H9 (cell line): ENCODE results near the gene VEGFA. TPM values are rescaled to one million over a fixed set of nuclear protein-coding genes. Genes with fewer than 3 reads are reported as not detected.

Source experiments
- DNase-seq: peaks from one replicate; pipeline ENCODE4 v3.0.0-alpha.2; 2017
- H2AFZ ChIP-seq: one replicate; pipeline ENCODE4 v1.6.1; 2013; ENCODE audit warnings: mild to moderate bottlenecking, low read length, control low read depth, moderate library complexity
- H2AK5ac ChIP-seq: 2 replicates; pipeline ENCODE4 v1.6.1; 2013; ENCODE audit warnings: low read length, control low read depth, mixed read lengths; ENCODE audit not compliant: insufficient read length
- H2BK120ac ChIP-seq: one replicate; pipeline ENCODE4 v1.6.1; 2013; ENCODE audit warnings: low read depth, mild to moderate bottlenecking, low read length, control low read depth, inconsistent platforms; ENCODE audit not compliant: poor library complexity, severe bottlenecking
- H2BK12ac ChIP-seq: 2 replicates; pipeline ENCODE4 v1.6.1; 2013; ENCODE audit warnings: low read length, control low read depth, mixed read lengths, low read depth; ENCODE audit not compliant: insufficient read length
- H2BK15ac ChIP-seq: 2 replicates; pipeline ENCODE4 v1.6.1; 2013; ENCODE audit warnings: low read depth, low read length, control low read depth
- H2BK20ac ChIP-seq: one replicate; pipeline ENCODE4 v1.6.1; 2013; ENCODE audit warnings: low read depth, mild to moderate bottlenecking, low read length, control low read depth, inconsistent platforms; ENCODE audit not compliant: poor library complexity, severe bottlenecking
- H2BK5ac ChIP-seq: 2 replicates; pipeline ENCODE4 v1.6.1; 2013; ENCODE audit warnings: low read length, control low read depth, mixed read lengths; ENCODE audit not compliant: insufficient read length
- H3K14ac ChIP-seq: 2 replicates; pipeline ENCODE4 v1.6.1; 2013; ENCODE audit warnings: low read length, control low read depth; ENCODE audit not compliant: insufficient read depth
- H3K18ac ChIP-seq: 2 replicates; pipeline ENCODE4 v1.6.1; 2013; ENCODE audit warnings: low read depth, mild to moderate bottlenecking, mixed read lengths, low read length, control low read depth; ENCODE audit not compliant: insufficient read length
- H3K23ac ChIP-seq: 2 replicates; pipeline ENCODE4 v1.6.1; 2013; ENCODE audit warnings: low read length, control low read depth, mixed read lengths, low read depth; ENCODE audit not compliant: insufficient read length
- H3K23me2 ChIP-seq: 2 replicates; pipeline ENCODE4 v1.6.1; 2013; ENCODE audit warnings: low read depth, mild to moderate bottlenecking, mixed read lengths, low read length, control low read depth; ENCODE audit not compliant: insufficient read length, poor library complexity, severe bottlenecking
- H3K27ac ChIP-seq: 2 replicates; pipeline ENCODE4 v1.5.1; 2013; ENCODE audit warnings: low read length, control low read depth, mixed read lengths, low read depth; ENCODE audit not compliant: insufficient read length
- H3K27me3 ChIP-seq: 2 replicates; pipeline ENCODE4 v1.6.1; 2013; ENCODE audit warnings: low read length, control low read depth, inconsistent platforms; ENCODE audit not compliant: insufficient read depth
- H3K4ac ChIP-seq: 2 replicates; pipeline ENCODE4 v1.6.1; 2013; ENCODE audit warnings: low read depth, mild to moderate bottlenecking, control low read depth, inconsistent platforms, low read length, moderate library complexity
- H3K4me1 ChIP-seq: 2 replicates; pipeline ENCODE4 v1.6.1; 2013; ENCODE audit warnings: low read length, control low read depth, inconsistent platforms; ENCODE audit not compliant: insufficient read depth
- H3K4me2 ChIP-seq: 2 replicates; pipeline ENCODE4 v1.6.1; 2013; ENCODE audit warnings: low read length, control low read depth, mixed read lengths; ENCODE audit not compliant: insufficient read length, insufficient read depth
- H3K56ac ChIP-seq: 2 replicates; pipeline ENCODE4 v1.6.1; 2013; ENCODE audit warnings: low read depth, mild to moderate bottlenecking, mixed read lengths, low read length, control low read depth; ENCODE audit not compliant: insufficient read length
- H3K79me1 ChIP-seq: 2 replicates; pipeline ENCODE4 v1.6.1; 2013; ENCODE audit warnings: low read depth, mild to moderate bottlenecking, moderate library complexity, low read length, control low read depth, inconsistent platforms; ENCODE audit not compliant: insufficient read depth, poor library complexity, severe bottlenecking
- H3K79me2 ChIP-seq: 2 replicates; pipeline ENCODE4 v1.6.1; 2013; ENCODE audit warnings: low read length, control low read depth, inconsistent platforms; ENCODE audit not compliant: insufficient read depth
- H3K9ac ChIP-seq: 2 replicates; pipeline ENCODE4 v1.6.1; 2013; ENCODE audit warnings: low read length, control low read depth, mixed read lengths; ENCODE audit not compliant: insufficient read length; ENCODE audit errors: extremely low read depth
- H3K9me3 ChIP-seq: one replicate; pipeline ENCODE4 v1.6.1; 2013; ENCODE audit warnings: low read depth, low read length, inconsistent platforms; ENCODE audit not compliant: control insufficient read depth
- H3T11ph ChIP-seq: one replicate; pipeline ENCODE4 v1.6.1; 2013; ENCODE audit warnings: mild to moderate bottlenecking, low read length, control low read depth, inconsistent platforms
- H4K20me1 ChIP-seq: one replicate; pipeline ENCODE4 v1.6.1; 2013; ENCODE audit not compliant: control insufficient read depth, insufficient read length, insufficient read depth
- H4K5ac ChIP-seq: 2 replicates; pipeline ENCODE4 v1.6.1; 2013; ENCODE audit warnings: low read depth, mild to moderate bottlenecking, mixed read lengths, low read length, control low read depth; ENCODE audit not compliant: insufficient read length
- H4K8ac ChIP-seq: replicated peaks from 2 replicates; pipeline ENCODE4 v1.6.1; 2013; ENCODE audit warnings: low read length, control low read depth, mixed read lengths, low read depth; ENCODE audit not compliant: insufficient read length
- H4K91ac ChIP-seq: 2 replicates; pipeline ENCODE4 v1.6.1; 2013; ENCODE audit warnings: low read depth, mild to moderate bottlenecking, moderate library complexity, mixed read lengths, low read length, control low read depth; ENCODE audit not compliant: insufficient read length
- H3K27ac Mint-ChIP-seq, 3 experiments: 2 replicates in 2 of 3; 3 replicates in 1 of 3; pipeline ENCODE4 v1.8.0; 2020 to 2021; ENCODE audit warnings: mixed read lengths in 3 of 3, mild to moderate bottlenecking in 1 of 3, moderate library complexity in 1 of 3
- H3K27me3 Mint-ChIP-seq: 2 replicates; pipeline ENCODE4 v1.8.0; 2021; ENCODE audit warnings: low read depth, mild to moderate bottlenecking, moderate library complexity, mixed read lengths
- H3K36me3 Mint-ChIP-seq, 3 experiments: 2 replicates in 2 of 3; 3 replicates in 1 of 3; pipeline ENCODE4 v1.8.0; 2020 to 2021; ENCODE audit warnings: low read depth in 3 of 3, mixed read lengths in 3 of 3; ENCODE audit not compliant: insufficient read depth in 1 of 3
- H3K4me1 Mint-ChIP-seq, 2 experiments: 2 replicates each; pipeline ENCODE4 v1.8.0; 2020; ENCODE audit warnings: mixed read lengths in 2 of 2
- H3K4me3 Mint-ChIP-seq, 2 experiments: 2 replicates in 1 of 2; 3 replicates in 1 of 2; pipeline ENCODE4 v1.8.0; 2020 to 2021; ENCODE audit warnings: mild to moderate bottlenecking in 2 of 2, mixed read lengths in 2 of 2, moderate library complexity in 1 of 2
- H3K9me3 Mint-ChIP-seq, 2 experiments: 2 replicates in 1 of 2; 3 replicates in 1 of 2; pipeline ENCODE4 v1.8.0; 2020; ENCODE audit warnings: mild to moderate bottlenecking in 2 of 2, mixed read lengths in 2 of 2, moderate library complexity in 1 of 2
- WGBS: extraction: QIAGEN DNeasy Blood & Tissue Kit; methylation state at CpG from one replicate; pipeline ENCODE4 v1.1.7; 2013; ENCODE audit warnings: missing lambda C conversion rate, low lambda C conversion rate, mixed read lengths; ENCODE audit not compliant: insufficient read length; ENCODE audit errors: extremely low coverage; 5-methylcytosine and 5-hydroxymethylcytosine counted together
- total RNA-seq: library from RNA; stranded (reverse); gene quantifications from 2 replicates; pipeline ENCODE4 v1.2.1, GENCODE V29; 2021
- TF ChIP-seq, protein P1 (sequence below): fragments of 200-600 bp; sonication (generic); conservative IDR thresholded peaks from 3 replicates; pipeline ENCODE4 v1.8.0; 2021; ENCODE audit warnings: antibody characterized with exemption, mild to moderate bottlenecking

The VEGFA gene
- total RNA-seq, 1 experiment from 2014 or later = 47.9 TPM

DNA sequence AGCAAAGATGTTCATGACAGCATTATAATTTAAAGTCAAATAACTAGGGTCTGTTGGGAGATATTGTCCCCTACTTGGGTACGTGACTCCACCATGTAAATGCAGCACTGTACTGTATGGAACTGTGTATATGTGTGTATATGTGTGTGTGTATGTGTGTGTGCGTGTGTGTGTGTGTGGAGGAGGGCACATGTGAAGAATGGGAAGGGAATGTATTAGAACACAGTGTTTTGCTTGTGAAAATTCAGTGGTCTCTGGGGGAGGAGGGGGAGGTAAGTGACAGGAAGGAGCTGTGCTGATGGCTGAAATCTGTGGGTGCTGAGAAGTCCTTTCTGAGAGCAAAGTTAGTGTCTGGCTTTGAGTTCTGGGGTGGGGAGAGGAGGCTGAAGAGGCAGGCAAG lies 23.9 kb upstream of the VEGFA start:
- H4K8ac ChIP-seq = no peak overlapping the region
- no peak overlapping the region for H2BK15ac ChIP-seq
- H2BK12ac ChIP-seq = no peak overlapping the region
- peaks cover 4% of the 10 kb centered on the region for H3K27me3 Mint-ChIP-seq
- peaks cover 13 to 54% of the 10 kb centered on the region in 2 experiments for H3K4me1 Mint-ChIP-seq
- no peaks in the 10 kb centered on the region for H3K79me2 ChIP-seq
- H4K5ac ChIP-seq = no peak overlapping the region
- no peak overlapping the region for H2BK20ac ChIP-seq
- H3K18ac ChIP-seq = no peak overlapping the region
- no peaks in the 10 kb centered on the region for H3K36me3 Mint-ChIP-seq
- no peak overlapping the region for H3K56ac ChIP-seq
- H2AFZ ChIP-seq = no peak overlapping the region
- H4K20me1 ChIP-seq = no peaks in the 10 kb centered on the region
- H3K14ac ChIP-seq = no peak overlapping the region; the same call in 1 of the 2 replicates
- H4K91ac ChIP-seq = no peak overlapping the region
- no peaks in the 10 kb centered on the region for H3K27me3 ChIP-seq
- H2BK120ac ChIP-seq = no peak overlapping the region
- no peak overlapping the region for H3K27ac Mint-ChIP-seq
- peak; percentile 17 for DNase-seq
- H3T11ph ChIP-seq = no peak overlapping the region
- no peak overlapping the region for H3K9ac ChIP-seq
- H3K27ac ChIP-seq = no peak overlapping the region
- H2BK5ac ChIP-seq = no peak overlapping the region
- no peak overlapping the region for H3K4me3 Mint-ChIP-seq
- H3K23me2 ChIP-seq = no peaks in the 10 kb centered on the region
- TF ChIP-seq, protein P1, sequence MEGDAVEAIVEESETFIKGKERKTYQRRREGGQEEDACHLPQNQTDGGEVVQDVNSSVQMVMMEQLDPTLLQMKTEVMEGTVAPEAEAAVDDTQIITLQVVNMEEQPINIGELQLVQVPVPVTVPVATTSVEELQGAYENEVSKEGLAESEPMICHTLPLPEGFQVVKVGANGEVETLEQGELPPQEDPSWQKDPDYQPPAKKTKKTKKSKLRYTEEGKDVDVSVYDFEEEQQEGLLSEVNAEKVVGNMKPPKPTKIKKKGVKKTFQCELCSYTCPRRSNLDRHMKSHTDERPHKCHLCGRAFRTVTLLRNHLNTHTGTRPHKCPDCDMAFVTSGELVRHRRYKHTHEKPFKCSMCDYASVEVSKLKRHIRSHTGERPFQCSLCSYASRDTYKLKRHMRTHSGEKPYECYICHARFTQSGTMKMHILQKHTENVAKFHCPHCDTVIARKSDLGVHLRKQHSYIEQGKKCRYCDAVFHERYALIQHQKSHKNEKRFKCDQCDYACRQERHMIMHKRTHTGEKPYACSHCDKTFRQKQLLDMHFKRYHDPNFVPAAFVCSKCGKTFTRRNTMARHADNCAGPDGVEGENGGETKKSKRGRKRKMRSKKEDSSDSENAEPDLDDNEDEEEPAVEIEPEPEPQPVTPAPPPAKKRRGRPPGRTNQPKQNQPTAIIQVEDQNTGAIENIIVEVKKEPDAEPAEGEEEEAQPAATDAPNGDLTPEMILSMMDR = no peak
- no peak overlapping the region for H3K4ac ChIP-seq
- H3K4me1 ChIP-seq = no peaks in the 10 kb centered on the region
- no peaks in the 10 kb centered on the region; a peak in 1 of 5 replicates for H3K9me3 Mint-ChIP-seq
- no CpG with 5 or more reads among the region's 2 CpGs for WGBS
- no peaks in the 10 kb centered on the region for H3K79me1 ChIP-seq
- H3K9me3 ChIP-seq = no peaks in the 10 kb centered on the region
- H3K4me2 ChIP-seq = no peak overlapping the region
- H3K23ac ChIP-seq = no peak overlapping the region
- no peak overlapping the region for H2AK5ac ChIP-seq
